ENCODE measurements around the gene ADAMTS18. TPM values are rescaled to one million over a fixed set of nuclear protein-coding genes. Genes with fewer than 3 reads are reported as not detected.
"Not testable (repeated sequence)": the region's sequence is repeated elsewhere in the genome, so short reads cannot be mapped to it uniquely, and the experiment has no call there.

Gene ADAMTS18
- total RNA-seq, 1 donor from 2014 or later: 7.9 TPM

DNA sequence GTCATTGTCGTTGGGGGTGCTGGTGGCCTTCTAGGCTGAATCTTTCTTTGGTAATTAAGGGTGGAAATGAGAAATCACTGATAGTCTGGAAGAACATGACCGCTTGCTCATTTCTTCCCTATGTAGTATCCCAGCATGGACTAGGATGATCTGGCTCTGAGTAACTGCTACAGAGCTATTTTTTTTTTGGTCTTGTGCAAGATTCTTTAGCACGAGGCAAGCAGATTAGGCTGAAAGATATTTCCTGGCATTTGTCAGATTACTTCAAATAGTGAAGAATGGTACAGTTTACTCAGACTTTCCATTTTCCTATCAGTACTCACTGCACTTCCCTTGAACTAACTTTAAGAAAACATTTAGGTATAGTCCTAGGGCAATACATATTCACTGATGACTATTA is 146.6 kb downstream of the ADAMTS18 start:
- Mint-ChIP-seq H3K4me1 (ENCODE audit: unreplicated experiment) (peaks cover 22% of the 10 kb centered on the region), H3K27me3 (no peaks in the 10 kb centered on the region), H3K9me3 (no peaks in the 10 kb centered on the region), H3K4me3 (no peak overlapping the region), H3K36me3 (peaks cover 8% of the 10 kb centered on the region), H3K27ac (no peak overlapping the region)
- TF ChIP-seq, protein P1, sequence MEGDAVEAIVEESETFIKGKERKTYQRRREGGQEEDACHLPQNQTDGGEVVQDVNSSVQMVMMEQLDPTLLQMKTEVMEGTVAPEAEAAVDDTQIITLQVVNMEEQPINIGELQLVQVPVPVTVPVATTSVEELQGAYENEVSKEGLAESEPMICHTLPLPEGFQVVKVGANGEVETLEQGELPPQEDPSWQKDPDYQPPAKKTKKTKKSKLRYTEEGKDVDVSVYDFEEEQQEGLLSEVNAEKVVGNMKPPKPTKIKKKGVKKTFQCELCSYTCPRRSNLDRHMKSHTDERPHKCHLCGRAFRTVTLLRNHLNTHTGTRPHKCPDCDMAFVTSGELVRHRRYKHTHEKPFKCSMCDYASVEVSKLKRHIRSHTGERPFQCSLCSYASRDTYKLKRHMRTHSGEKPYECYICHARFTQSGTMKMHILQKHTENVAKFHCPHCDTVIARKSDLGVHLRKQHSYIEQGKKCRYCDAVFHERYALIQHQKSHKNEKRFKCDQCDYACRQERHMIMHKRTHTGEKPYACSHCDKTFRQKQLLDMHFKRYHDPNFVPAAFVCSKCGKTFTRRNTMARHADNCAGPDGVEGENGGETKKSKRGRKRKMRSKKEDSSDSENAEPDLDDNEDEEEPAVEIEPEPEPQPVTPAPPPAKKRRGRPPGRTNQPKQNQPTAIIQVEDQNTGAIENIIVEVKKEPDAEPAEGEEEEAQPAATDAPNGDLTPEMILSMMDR (conservative IDR thresholded peaks at IDR 0.05): no peak
- DNase-seq (ENCODE audit: extremely low spot score, unreplicated experiment): no peak

- DNase-seq (ENCODE audit: extremely low spot score, unreplicated experiment): no peak
- Mint-ChIP-seq H3K4me3 (no peak overlapping the region), H3K36me3 (peaks cover 8% of the 10 kb centered on the region), H3K9me3 (no peaks in the 10 kb centered on the region), H3K27ac (no peak overlapping the region), H3K4me1 (ENCODE audit: unreplicated experiment) (peaks cover 14% of the 10 kb centered on the region), H3K27me3 (no peaks in the 10 kb centered on the region)
- TF ChIP-seq, protein P1 (conservative IDR thresholded peaks at IDR 0.05): no peak
Observed at GRCh38 chr16:77285676-77286075, 149.2 kb downstream of the ADAMTS18 start.

GRCh38 chr16:77282345-77282744 is 152.5 kb downstream of the ADAMTS18 start:
- DNase-seq (ENCODE audit: extremely low spot score, unreplicated experiment): no peak
- Mint-ChIP-seq H3K4me3 (no peak overlapping the region), H3K27ac (no peak overlapping the region), H3K36me3 (peaks cover 8% of the 10 kb centered on the region), H3K9me3 (no peaks in the 10 kb centered on the region), H3K4me1 (ENCODE audit: unreplicated experiment) (peaks cover 5% of the 10 kb centered on the region), H3K27me3 (no peaks in the 10 kb centered on the region)
- TF ChIP-seq, protein P1 (conservative IDR thresholded peaks at IDR 0.05): no peak

DNA sequence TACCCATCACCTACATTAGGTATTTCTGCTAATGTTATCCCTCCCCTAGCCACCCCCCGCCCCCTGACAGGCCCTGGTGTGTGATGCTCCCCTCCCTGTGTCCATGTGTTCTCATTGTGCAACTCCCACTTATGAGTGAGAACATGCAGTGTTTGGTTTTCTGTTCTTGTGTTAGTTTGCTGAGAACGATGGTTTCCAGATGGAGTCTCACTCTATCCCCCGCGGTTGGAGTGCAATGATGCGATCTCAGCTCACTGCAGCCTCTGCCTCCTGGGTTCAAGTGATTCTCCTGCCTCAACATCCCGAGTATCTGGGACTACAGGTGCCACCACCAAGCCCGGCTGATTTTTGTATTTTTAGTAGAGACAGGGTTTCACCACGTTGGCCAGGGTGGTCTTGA is 155.5 kb downstream of the ADAMTS18 start:
- not testable (repeated sequence) for DNase-seq (ENCODE audit: extremely low spot score, unreplicated experiment); H3K27ac Mint-ChIP-seq; H3K9me3 Mint-ChIP-seq; H3K27me3 Mint-ChIP-seq; H3K36me3 Mint-ChIP-seq; H3K4me3 Mint-ChIP-seq; H3K4me1 Mint-ChIP-seq (ENCODE audit: unreplicated experiment)

DNA sequence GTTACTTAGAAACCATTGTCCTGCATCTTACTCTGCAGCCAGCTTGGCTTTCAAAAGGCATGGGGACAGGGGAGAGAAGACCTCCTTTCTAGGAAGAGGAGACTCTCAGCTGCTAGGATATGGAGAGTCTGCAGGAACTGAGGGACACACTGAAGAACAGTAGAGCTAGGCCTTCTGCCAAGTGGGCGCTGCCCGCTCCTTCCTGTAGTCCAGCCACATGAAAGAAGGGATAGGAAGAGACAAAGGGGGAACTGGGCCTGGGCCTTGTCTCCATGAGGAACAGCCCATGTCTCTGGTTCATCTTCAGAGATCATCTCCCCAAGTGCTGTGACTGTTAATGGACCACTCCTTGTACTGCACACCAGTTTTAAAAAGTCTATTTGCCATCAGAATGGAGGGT is 157.3 kb downstream of the ADAMTS18 start:
- H3K27me3 Mint-ChIP-seq: no peaks in the 10 kb centered on the region
- DNase-seq (ENCODE audit: extremely low spot score, unreplicated experiment): no peak
- H3K9me3 Mint-ChIP-seq: no peaks in the 10 kb centered on the region
- H3K4me3 Mint-ChIP-seq: no peak overlapping the region
- no peak overlapping the region for H3K27ac Mint-ChIP-seq
- TF ChIP-seq, protein P1 (conservative IDR thresholded peaks at IDR 0.05): no peak
- no peaks in the 10 kb centered on the region for H3K4me1 Mint-ChIP-seq (ENCODE audit: unreplicated experiment)
- H3K36me3 Mint-ChIP-seq: no peaks in the 10 kb centered on the region

- Mint-ChIP-seq H3K9me3 (no peaks in the 10 kb centered on the region), H3K4me3 (no peak overlapping the region), H3K36me3 (no peaks in the 10 kb centered on the region), H3K4me1 (ENCODE audit: unreplicated experiment) (no peaks in the 10 kb centered on the region), H3K27ac (no peak overlapping the region), H3K27me3 (no peaks in the 10 kb centered on the region)
- TF ChIP-seq, protein P1 (conservative IDR thresholded peaks at IDR 0.05): no peak
- no peak for DNase-seq (ENCODE audit: extremely low spot score, unreplicated experiment)
Observed at GRCh38 chr16:77277141-77277540, 157.7 kb downstream of the ADAMTS18 start.
